Measurements from ENCODE around the gene TRIM2. TPM values are rescaled to one million over a fixed set of nuclear protein-coding genes. Genes with fewer than 3 reads are reported as not detected.

The TRIM2 gene
- total RNA-seq, 1 experiment from 2014 or later = 18.9 TPM

DNA sequence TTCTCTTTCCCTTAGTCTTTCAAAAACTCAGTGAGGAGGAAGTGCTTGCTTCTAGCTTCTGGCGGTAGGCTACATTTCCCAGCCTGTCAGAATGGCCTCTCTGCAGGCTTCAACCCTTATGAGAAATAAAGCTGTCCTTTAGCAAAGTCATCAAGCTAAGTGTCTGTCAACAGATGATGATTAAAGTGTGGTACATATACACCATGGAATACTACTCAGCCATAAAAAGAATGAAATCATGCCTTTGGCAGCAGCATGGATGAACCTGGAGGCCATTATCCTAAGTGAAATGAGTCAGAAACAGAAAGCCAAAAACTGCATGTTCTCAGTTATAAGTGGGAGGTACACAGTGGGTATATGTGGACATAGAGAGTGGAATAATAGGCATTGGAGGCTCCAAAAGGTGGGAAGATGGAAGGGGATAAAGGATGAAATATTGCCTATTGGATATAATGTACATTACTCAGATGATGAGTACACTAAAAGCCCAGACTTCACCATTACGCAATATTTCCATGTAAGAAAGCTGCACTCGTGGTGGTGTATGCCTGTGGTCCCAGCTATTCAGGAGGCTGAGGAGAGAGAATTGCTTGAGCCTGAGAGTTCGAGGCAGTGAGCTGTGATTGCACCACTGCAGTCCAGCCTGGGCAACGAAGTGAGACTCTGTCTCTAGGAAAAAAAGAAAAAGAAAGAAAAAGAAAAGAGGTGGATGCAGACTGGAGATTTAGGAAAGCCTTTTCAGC is 7.9 kb downstream of the TRIM2 start:
- no peak for ATAC-seq
- no TSS peak for BruUV-seq (replicated peaks)

DNA sequence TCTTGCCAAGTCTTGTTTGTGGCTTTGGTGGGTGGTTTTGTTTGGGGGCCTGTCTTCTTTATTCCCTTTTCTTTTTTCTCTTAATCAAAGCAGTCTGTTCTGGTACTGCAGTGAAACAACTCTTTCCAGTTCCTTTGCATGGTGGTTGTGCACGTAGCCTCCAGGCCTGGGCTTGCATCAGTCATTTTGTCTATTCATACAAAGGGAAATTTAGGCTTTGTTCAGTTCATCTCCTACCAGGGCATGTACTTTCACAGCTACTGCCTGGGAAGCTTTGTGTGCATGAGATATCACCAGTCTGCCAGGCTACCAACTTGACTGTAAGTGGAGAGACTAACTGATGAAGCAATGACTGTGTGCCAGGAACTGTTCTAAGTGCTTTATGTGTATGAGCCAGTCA is 8.5 kb downstream of the TRIM2 start:
- H3K36me3 ChIP-seq (ENCODE audit: low read depth, low read length) = no peaks in the 10 kb centered on the region
- H3F3A ChIP-seq (ENCODE audit: low read length, unreplicated experiment) = no peaks in the 10 kb centered on the region
- H3K9me3 ChIP-seq (ENCODE audit: low read length) = no peaks in the 10 kb centered on the region
- no peak overlapping the region for H3K27ac ChIP-seq (ENCODE audit: low read length)
- intact Hi-C loops (cut with micrococcal nuclease) = no loop called here
- no TSS peak for BruUV-seq (replicated peaks)
- TF ChIP-seq, protein P1, sequence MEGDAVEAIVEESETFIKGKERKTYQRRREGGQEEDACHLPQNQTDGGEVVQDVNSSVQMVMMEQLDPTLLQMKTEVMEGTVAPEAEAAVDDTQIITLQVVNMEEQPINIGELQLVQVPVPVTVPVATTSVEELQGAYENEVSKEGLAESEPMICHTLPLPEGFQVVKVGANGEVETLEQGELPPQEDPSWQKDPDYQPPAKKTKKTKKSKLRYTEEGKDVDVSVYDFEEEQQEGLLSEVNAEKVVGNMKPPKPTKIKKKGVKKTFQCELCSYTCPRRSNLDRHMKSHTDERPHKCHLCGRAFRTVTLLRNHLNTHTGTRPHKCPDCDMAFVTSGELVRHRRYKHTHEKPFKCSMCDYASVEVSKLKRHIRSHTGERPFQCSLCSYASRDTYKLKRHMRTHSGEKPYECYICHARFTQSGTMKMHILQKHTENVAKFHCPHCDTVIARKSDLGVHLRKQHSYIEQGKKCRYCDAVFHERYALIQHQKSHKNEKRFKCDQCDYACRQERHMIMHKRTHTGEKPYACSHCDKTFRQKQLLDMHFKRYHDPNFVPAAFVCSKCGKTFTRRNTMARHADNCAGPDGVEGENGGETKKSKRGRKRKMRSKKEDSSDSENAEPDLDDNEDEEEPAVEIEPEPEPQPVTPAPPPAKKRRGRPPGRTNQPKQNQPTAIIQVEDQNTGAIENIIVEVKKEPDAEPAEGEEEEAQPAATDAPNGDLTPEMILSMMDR (conservative IDR thresholded peaks at IDR 0.05; ENCODE audit: low read depth, low read length) = no peak
- no peak for TF ChIP-seq EZH2phosphoT487 (IDR thresholded peaks at IDR 0.05; ENCODE audit: borderline replicate concordance, low read length)
- no peak overlapping the region for H2AFZ ChIP-seq (ENCODE audit: low read length)
- ATAC-seq (no peak), DNase-seq (no peak)
- H3K4me1 ChIP-seq (ENCODE audit: insufficient read depth, low read length) = peaks cover 8% of the 10 kb centered on the region
- CTCF ChIA-PET = no interaction called here
- H4K20me1 ChIP-seq (ENCODE audit: low read length) = no peaks in the 10 kb centered on the region
- H3K9ac ChIP-seq (ENCODE audit: low read length) = no peak overlapping the region
- no peak overlapping the region for H3K4me3 ChIP-seq (ENCODE audit: low read length)
- H3K4me2 ChIP-seq (ENCODE audit: low read length) = no peak overlapping the region
- no peaks in the 10 kb centered on the region for H3K27me3 ChIP-seq (ENCODE audit: low read length)
- H3K9me2 ChIP-seq (replicated peaks; ENCODE audit: low read length) = no peaks in the 10 kb centered on the region
- H3K79me2 ChIP-seq (ENCODE audit: low read length) = no peaks in the 10 kb centered on the region
- POLR2A ChIA-PET (ENCODE audit: unreplicated experiment) = no interaction called here

More for the DNA sequence above, 7.9 kb downstream of the TRIM2 start:
- no peaks in the 10 kb centered on the region for H4K20me1 ChIP-seq (ENCODE audit: low read length)
- TF ChIP-seq EZH2phosphoT487 (IDR thresholded peaks at IDR 0.05; ENCODE audit: borderline replicate concordance, low read length) = no peak
- TF ChIP-seq, protein P1 (conservative IDR thresholded peaks at IDR 0.05; ENCODE audit: low read depth, low read length) = no peak
- TF ChIP-seq EZH2 (IDR thresholded peaks at IDR 0.05; ENCODE audit: low read length, unreplicated experiment) = no peak
- no peaks in the 10 kb centered on the region for H3F3A ChIP-seq (ENCODE audit: low read length, unreplicated experiment)
- no peak overlapping the region for H3K4me2 ChIP-seq (ENCODE audit: low read length)
- no peaks in the 10 kb centered on the region for H3K27me3 ChIP-seq (ENCODE audit: low read length)
- ChIA-PET CTCF (no interaction called here), POLR2A (ENCODE audit: unreplicated experiment) (no interaction called here)
- no peaks in the 10 kb centered on the region for H3K36me3 ChIP-seq (ENCODE audit: low read depth, low read length)
- peaks cover 5% of the 10 kb centered on the region; the same call in 1 of the 2 replicates for H3K4me1 ChIP-seq (ENCODE audit: insufficient read depth, low read length)
- H3K27ac ChIP-seq (ENCODE audit: low read length) = no peak overlapping the region
- H2AFZ ChIP-seq (ENCODE audit: low read length) = no peak overlapping the region
- no peak overlapping the region for H3K4me3 ChIP-seq (ENCODE audit: low read length)
- no peaks in the 10 kb centered on the region for H3K9me2 ChIP-seq (replicated peaks; ENCODE audit: low read length)
- no peak for DNase-seq
- intact Hi-C loops (cut with micrococcal nuclease) = no loop called here
- H3K9ac ChIP-seq (ENCODE audit: low read length) = no peak overlapping the region
- no peaks in the 10 kb centered on the region for H3K9me3 ChIP-seq (ENCODE audit: low read length)
- no peaks in the 10 kb centered on the region for H3K79me2 ChIP-seq (ENCODE audit: low read length)

DNA sequence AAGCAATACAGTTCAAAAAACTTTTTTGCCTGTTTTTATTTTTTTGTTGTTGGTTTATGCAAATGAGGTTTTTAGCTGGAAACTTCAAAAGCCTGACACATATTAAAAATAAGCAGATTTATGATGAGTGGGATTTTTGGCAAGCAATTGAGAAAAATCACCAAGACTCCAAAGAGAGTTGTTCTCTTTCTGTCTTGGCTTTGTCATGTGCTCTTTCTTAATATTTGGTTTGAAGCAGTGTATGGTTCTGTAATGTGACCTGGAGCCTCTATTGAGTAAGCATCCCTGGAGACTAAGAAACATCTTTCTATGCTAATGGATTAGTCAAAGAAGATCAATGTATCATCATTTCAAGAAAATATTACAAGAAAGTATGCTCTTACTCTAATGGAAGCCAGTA is 11.7 kb downstream of the TRIM2 start:
- Histone ChIP-seq H3K36me3 (ENCODE audit: low read depth, low read length) (no peaks in the 10 kb centered on the region), H3K9ac (ENCODE audit: low read length) (no peak overlapping the region), H3K9me2 (replicated peaks; ENCODE audit: low read length) (no peaks in the 10 kb centered on the region), H3K9me3 (ENCODE audit: low read length) (no peaks in the 10 kb centered on the region), H3K4me3 (ENCODE audit: low read length) (no peak overlapping the region), H2AFZ (ENCODE audit: low read length) (no peak overlapping the region), H4K20me1 (ENCODE audit: low read length) (no peaks in the 10 kb centered on the region), H3K27me3 (ENCODE audit: low read length) (no peaks in the 10 kb centered on the region), H3F3A (ENCODE audit: low read length, unreplicated experiment) (no peaks in the 10 kb centered on the region), H3K4me1 (ENCODE audit: insufficient read depth, low read length) (peaks cover 21% of the 10 kb centered on the region), H3K27ac (ENCODE audit: low read length) (no peak overlapping the region), H3K79me2 (ENCODE audit: low read length) (no peaks in the 10 kb centered on the region), H3K4me2 (ENCODE audit: low read length) (no peak overlapping the region)
- ATAC-seq (no peak), DNase-seq (no peak)
- no TSS peak for BruUV-seq (replicated peaks)
- TF ChIP-seq, protein P1 (conservative IDR thresholded peaks at IDR 0.05; ENCODE audit: low read depth, low read length) = no peak
- TF ChIP-seq EZH2 (IDR thresholded peaks at IDR 0.05; ENCODE audit: low read length, unreplicated experiment) = no peak
- TF ChIP-seq EZH2phosphoT487 (IDR thresholded peaks at IDR 0.05; ENCODE audit: borderline replicate concordance, low read length) = no peak
- intact Hi-C loops (cut with micrococcal nuclease) = no loop called here
- POLR2A ChIA-PET (ENCODE audit: unreplicated experiment) = interaction anchor here (0.6 kb wide), 1 partner anchor 63 kb away, joined by 8 read pairs; no protein-coding TSS in a partner anchor
- CTCF ChIA-PET = no interaction called here

All from PC-3 (cell line).